Loucy (cell line): ENCODE data around the gene HPS6.
A peak's percentile ranks its signal among the peaks of the same experiment; 100 is the strongest.

Experiments
- H2AFZ ChIP-seq: fragments of 200-600 bp; sonication (generic); 2 replicates; pipeline ENCODE4 v1.6.0; 2016; ENCODE audit warnings: antibody characterized with exemption, mild to moderate bottlenecking, low read length, moderate library complexity
- H3F3A ChIP-seq: fragments of 200-600 bp; 2 replicates; pipeline ENCODE4 v1.6.0; 2016; ENCODE audit warnings: antibody characterized with exemption, low read depth, mild to moderate bottlenecking
- H3K27me3 ChIP-seq: fragments of 200-600 bp; sonication (generic); 2 replicates; pipeline ENCODE4 v1.6.1; 2014; ENCODE audit warnings: low read length, mild to moderate bottlenecking; ENCODE audit not compliant: insufficient read depth, poor library complexity, severe bottlenecking
- H3K36me3 ChIP-seq: fragments of 200-600 bp; sonication (generic); 2 replicates; pipeline ENCODE4 v1.6.1; 2016; ENCODE audit warnings: low read length; ENCODE audit not compliant: insufficient read depth
- H3K4me1 ChIP-seq: fragments of 200-600 bp; sonication (generic); 2 replicates; pipeline ENCODE4 v1.5.1; 2014; ENCODE audit warnings: low read length, mild to moderate bottlenecking; ENCODE audit not compliant: insufficient read depth, poor library complexity, severe bottlenecking
- H3K4me2 ChIP-seq: fragments of 200-600 bp; sonication (generic); 2 replicates; pipeline ENCODE4 v1.6.0; 2014; ENCODE audit warnings: antibody characterized with exemption, low read length, low read depth, mild to moderate bottlenecking; ENCODE audit not compliant: poor library complexity, severe bottlenecking
- H3K4me3 ChIP-seq: fragments of 200-600 bp; sonication (generic); 2 replicates; pipeline ENCODE4 v1.5.1; 2014; ENCODE audit warnings: low read length, mild to moderate bottlenecking, mixed read lengths; ENCODE audit not compliant: poor library complexity, severe bottlenecking
- H3K79me2 ChIP-seq: fragments of 200-600 bp; sonication (generic); 2 replicates; pipeline ENCODE4 v1.6.1; 2014; ENCODE audit warnings: low read length; ENCODE audit not compliant: insufficient read depth
- H3K9ac ChIP-seq: fragments of 200-600 bp; sonication (generic); 2 replicates; pipeline ENCODE4 v1.6.0; 2014; ENCODE audit warnings: mild to moderate bottlenecking, low read depth, low read length, moderate library complexity; ENCODE audit not compliant: poor library complexity, severe bottlenecking
- H3K9me2 ChIP-seq: fragments of 200-600 bp; sonication (generic); replicated peaks from 2 replicates; pipeline ENCODE4 v1.6.1; 2016; ENCODE audit warnings: low read depth, low read length, mixed read lengths
- H3K9me3 ChIP-seq: fragments of 200-600 bp; sonication (generic); 2 replicates; pipeline ENCODE4 v1.6.1; 2014; ENCODE audit warnings: mild to moderate bottlenecking, antibody characterized with exemption, low read length, low read depth; ENCODE audit not compliant: insufficient read depth
- H4K20me1 ChIP-seq: fragments of 200-600 bp; sonication (generic); 2 replicates; pipeline ENCODE4 v1.6.0; 2014; ENCODE audit warnings: antibody characterized with exemption, low read length, mild to moderate bottlenecking; ENCODE audit not compliant: insufficient read depth, poor library complexity, severe bottlenecking
- CTCF ChIP-seq: fragments of 200-600 bp; sonication (generic); conservative IDR thresholded peaks from 2 replicates; pipeline ENCODE4 v1.5.1; 2014; ENCODE audit warnings: mild to moderate bottlenecking, antibody characterized with exemption, low read length
- EZH2phosphoT487 ChIP-seq: fragments of 200-600 bp; IDR thresholded peaks from 2 replicates; pipeline ENCODE4 v1.6.1; 2018; ENCODE audit warnings: antibody characterized with exemption, mild to moderate bottlenecking, moderate library complexity, borderline replicate concordance

The HPS6 gene

DNA sequence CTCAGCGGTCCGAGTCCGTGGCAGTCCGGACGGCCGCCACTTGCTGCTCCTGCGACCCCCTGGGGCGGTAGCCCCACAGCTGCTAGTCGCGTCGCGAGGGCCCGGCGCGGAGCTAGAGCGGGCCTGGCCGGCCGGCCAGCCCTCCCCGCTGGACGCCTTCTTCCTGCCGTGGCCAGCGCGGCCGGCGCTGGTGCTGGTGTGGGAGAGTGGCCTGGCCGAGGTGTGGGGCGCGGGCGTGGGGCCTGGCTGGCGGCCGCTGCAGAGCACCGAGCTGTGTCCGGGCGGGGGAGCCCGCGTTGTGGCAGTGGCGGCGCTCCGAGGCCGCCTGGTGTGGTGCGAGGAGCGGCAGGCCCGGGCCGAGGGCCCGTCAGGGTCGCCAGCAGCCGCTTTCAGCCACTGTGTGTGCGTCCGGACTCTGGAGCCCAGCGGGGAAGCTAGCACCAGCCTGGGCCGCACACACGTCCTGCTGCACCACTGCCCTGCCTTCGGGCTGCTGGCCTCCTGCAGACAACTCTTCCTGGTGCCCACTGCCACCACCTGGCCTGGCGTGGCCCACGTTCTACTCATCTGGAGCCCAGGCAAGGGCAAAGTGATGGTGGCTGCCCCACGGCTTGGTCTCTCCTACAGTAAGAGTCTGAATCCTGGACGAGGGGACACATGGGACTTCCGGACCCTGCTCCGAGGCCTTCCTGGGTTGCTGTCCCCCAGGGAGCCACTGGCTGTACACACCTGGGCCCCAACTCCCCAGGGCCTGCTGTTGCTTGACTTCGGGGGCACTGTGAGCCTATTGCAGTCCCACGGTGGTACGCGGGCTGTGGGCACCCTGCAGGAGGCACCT lies 631 bp downstream of the HPS6 start:
- Histone ChIP-seq H3K9ac (peak overlapping the region; percentile 86), H3K4me2 (peak overlapping the region; percentile 94), H4K20me1 (peaks cover 20% of the 10 kb centered on the region), H2AFZ (peak overlapping the region; percentile 71; the same call in 1 of the 2 replicates), H3K27me3 (no peaks in the 10 kb centered on the region), H3K4me3 (peak overlapping the region; percentile 87), H3K9me2 (no peaks in the 10 kb centered on the region), H3K4me1 (peaks cover 16% of the 10 kb centered on the region), H3F3A (peaks cover 7% of the 10 kb centered on the region; the same call in 1 of the 2 replicates), H3K79me2 (peaks cover 24% of the 10 kb centered on the region), H3K9me3 (no peaks in the 10 kb centered on the region), H3K36me3 (no peaks in the 10 kb centered on the region)
- TF ChIP-seq EZH2phosphoT487: no peak
- TF ChIP-seq CTCF: 0 out of 2 replicates have a peak, but pooled peaks have one; percentile 14

DNA sequence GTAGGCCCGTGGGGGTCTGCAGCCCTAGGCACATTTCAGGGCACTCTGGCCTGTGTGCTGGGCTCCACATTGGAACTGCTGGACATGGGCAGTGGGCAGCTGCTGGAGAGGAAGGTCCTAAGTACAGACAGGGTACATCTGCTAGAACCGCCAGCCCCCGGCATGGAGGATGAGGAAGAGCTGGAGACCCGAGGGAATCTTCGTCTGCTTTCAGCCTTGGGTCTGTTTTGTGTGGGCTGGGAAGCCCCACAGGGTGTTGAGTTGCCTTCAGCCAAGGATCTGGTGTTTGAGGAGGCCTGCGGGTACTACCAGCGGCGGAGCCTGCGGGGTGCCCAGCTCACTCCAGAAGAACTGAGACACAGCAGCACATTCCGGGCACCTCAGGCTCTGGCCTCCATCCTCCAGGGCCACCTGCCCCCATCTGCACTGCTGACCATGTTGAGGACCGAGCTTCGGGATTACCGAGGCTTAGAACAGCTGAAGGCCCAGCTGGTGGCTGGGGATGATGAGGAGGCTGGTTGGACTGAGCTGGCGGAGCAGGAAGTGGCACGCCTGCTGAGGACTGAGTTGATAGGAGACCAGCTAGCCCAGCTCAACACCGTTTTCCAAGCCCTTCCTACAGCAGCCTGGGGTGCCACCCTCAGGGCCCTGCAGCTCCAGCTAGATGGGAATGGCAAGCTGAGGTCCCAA lies 1.4 kb downstream of the HPS6 start:
- peak overlapping the region; percentile 87 for H3K4me3 ChIP-seq
- peaks cover 7% of the 10 kb centered on the region; the same call in 1 of the 2 replicates for H3F3A ChIP-seq
- H3K79me2 ChIP-seq: peaks cover 24% of the 10 kb centered on the region
- H3K4me2 ChIP-seq: peak overlapping the region; percentile 94
- H3K4me1 ChIP-seq: peaks cover 16% of the 10 kb centered on the region
- H3K9me2 ChIP-seq: no peaks in the 10 kb centered on the region
- no peak overlapping the region for H2AFZ ChIP-seq
- TF ChIP-seq EZH2phosphoT487 (no peak), CTCF (no peak)
- H3K9ac ChIP-seq: peak overlapping the region; percentile 86
- no peaks in the 10 kb centered on the region for H3K27me3 ChIP-seq
- peaks cover 20% of the 10 kb centered on the region for H4K20me1 ChIP-seq
- no peaks in the 10 kb centered on the region for H3K36me3 ChIP-seq
- H3K9me3 ChIP-seq: no peaks in the 10 kb centered on the region

DNA sequence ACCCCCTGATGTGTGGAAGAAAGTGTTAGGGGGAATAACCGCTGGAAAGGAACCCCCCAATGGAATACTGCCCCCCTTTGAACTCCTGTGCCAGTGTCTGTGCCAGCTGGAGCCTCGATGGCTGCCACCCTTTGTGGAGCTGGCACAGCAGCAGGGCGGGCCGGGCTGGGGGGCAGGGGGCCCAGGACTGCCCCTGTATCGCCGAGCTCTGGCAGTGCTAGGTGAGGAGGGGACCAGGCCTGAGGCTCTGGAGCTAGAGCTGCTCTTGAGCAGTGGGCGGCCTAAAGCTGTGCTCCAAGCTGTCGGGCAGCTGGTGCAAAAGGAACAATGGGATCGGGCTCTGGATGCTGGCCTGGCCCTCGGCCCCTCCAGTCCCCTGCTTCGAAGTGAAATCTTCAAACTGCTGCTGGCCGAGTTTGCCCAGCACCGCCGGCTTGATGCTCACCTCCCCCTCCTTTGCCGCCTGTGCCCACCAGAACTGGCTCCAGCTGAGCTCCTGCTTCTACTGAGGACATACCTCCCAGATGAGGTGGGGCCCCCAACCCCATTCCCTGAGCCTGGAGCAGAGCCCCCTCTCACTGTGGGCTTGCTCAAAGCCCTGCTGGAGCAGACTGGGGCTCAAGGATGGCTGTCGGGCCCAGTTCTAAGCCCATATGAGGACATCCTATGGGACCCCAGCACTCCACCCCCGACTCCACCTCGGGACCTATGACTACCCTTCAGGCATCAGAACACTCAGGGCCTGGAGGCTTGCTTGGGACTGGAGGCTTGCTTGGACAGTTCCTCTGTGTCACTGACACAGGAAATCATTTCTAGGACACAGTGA lies 2.2 kb downstream of the HPS6 start:
- H3K4me2 ChIP-seq: peak overlapping the region; percentile 94
- peak overlapping the region; percentile 86 for H3K9ac ChIP-seq

More for the DNA sequence above, 2.2 kb downstream of the HPS6 start:
- H3K9me3 ChIP-seq: no peaks in the 10 kb centered on the region
- peak overlapping the region; percentile 87 for H3K4me3 ChIP-seq
- peaks cover 24% of the 10 kb centered on the region for H3K79me2 ChIP-seq
- peaks cover 16% of the 10 kb centered on the region for H3K4me1 ChIP-seq
- no peaks in the 10 kb centered on the region for H3K27me3 ChIP-seq
- TF ChIP-seq EZH2phosphoT487: no peak
- no peak for TF ChIP-seq CTCF
- H3F3A ChIP-seq: peaks cover 7% of the 10 kb centered on the region; the same call in 1 of the 2 replicates
- H4K20me1 ChIP-seq: peaks cover 20% of the 10 kb centered on the region
- H3K9me2 ChIP-seq: no peaks in the 10 kb centered on the region
- no peaks in the 10 kb centered on the region for H3K36me3 ChIP-seq
- no peak overlapping the region for H2AFZ ChIP-seq
